Endothelial cell of umbilical vein (primary cell): ENCODE data around the gene STX8. TPM values are rescaled to one million over a fixed set of nuclear protein-coding genes. Genes with fewer than 3 reads are reported as not detected.

ENCODE experiments used
- BruUV-seq: library from RNA; stranded (reverse); fragments of 400-500 nt; replicated peaks from 2 replicates; lab custom pipeline; 2021; lab: Mats Ljungman, UMichigan
- CTCF ChIA-PET: fragments of 300-600, 350-600 bp; sonication (Branson Sonifier 250); formaldehyde crosslinking; loops from one replicate; lab custom pipeline; 2021; ENCODE audit warnings: antibody characterized with exemption, inconsistent platforms; lab: Charles Lee
- POLR2A ChIA-PET: fragments of 300-600, 350-600 bp; sonication (Branson Sonifier 250); formaldehyde crosslinking; loops from one replicate; lab custom pipeline; 2021; ENCODE audit warnings: antibody characterized with exemption, inconsistent platforms; lab: Charles Lee
- DNase-seq: peaks from one replicate; pipeline ENCODE4 v3.0.0-alpha.2; 2011; ENCODE audit warnings: low read depth, low spot score
- FAIRE-seq: peaks from 2 replicates; lab custom pipeline; 2011; peaks lifted over from hg19 to GRCh38; lab: Jason Lieb, UNC
- H2AFZ ChIP-seq: 2 replicates; pipeline ENCODE4 v1.6.0; 2012; ENCODE audit warnings: low read depth, low read length, control low read depth, inconsistent platforms
- H3K27ac ChIP-seq: 2 replicates; pipeline ENCODE4 v1.5.1; 2011; ENCODE audit warnings: low read depth, mild to moderate bottlenecking, control low read depth, low read length, moderate library complexity; ENCODE audit not compliant: insufficient read depth
- H3K27me3 ChIP-seq, 2 experiments: 2 replicates each; pipeline versions ENCODE4 v1.6.0 to v1.6.1; 2011; ENCODE audit warnings: low read length in 2 of 2, mixed read lengths in 1 of 2; ENCODE audit not compliant: control insufficient read depth in 2 of 2, insufficient read depth in 2 of 2
- H3K36me3 ChIP-seq, 2 experiments: 2 replicates in 1 of 2; 3 replicates in 1 of 2; pipeline ENCODE4 v1.5.1; 2011; ENCODE audit warnings: low read length in 2 of 2, mild to moderate bottlenecking in 1 of 2, moderate library complexity in 1 of 2; ENCODE audit not compliant: control insufficient read depth in 2 of 2, insufficient read depth in 2 of 2; ENCODE audit errors: extremely low read depth in 1 of 2
- H3K4me1 ChIP-seq: 3 replicates; pipeline ENCODE4 v1.5.1; 2011; ENCODE audit warnings: mild to moderate bottlenecking, low read length; ENCODE audit not compliant: control insufficient read depth, insufficient read depth; ENCODE audit errors: extremely low read depth
- H3K4me2 ChIP-seq: 2 replicates; pipeline ENCODE4 v1.6.1; 2011; ENCODE audit warnings: low read length, control low read depth, mixed read lengths; ENCODE audit not compliant: insufficient read depth
- H3K4me3 ChIP-seq, 3 experiments: fragments of 200-600 bp in 1 of 3; sonication (generic), shearing (Covaris generic) in 1 of 3; replicated peaks in 1 of 3; 2 replicates each; pipeline ENCODE4 v1.5.1; 2011 to 2016; ENCODE audit warnings: control low read depth in 3 of 3, low read length in 3 of 3, mild to moderate bottlenecking in 2 of 3, inconsistent platforms in 1 of 3, low read depth in 1 of 3, moderate library complexity in 1 of 3; ENCODE audit not compliant: insufficient read depth in 1 of 3
- H3K79me2 ChIP-seq: 2 replicates; pipeline ENCODE4 v1.6.0; 2012; ENCODE audit warnings: low read length, inconsistent platforms; ENCODE audit not compliant: control insufficient read depth, insufficient read depth
- H3K9ac ChIP-seq: replicated peaks from 2 replicates; pipeline ENCODE3; 2011; ENCODE audit warnings: low read length, control low read depth; ENCODE audit not compliant: insufficient read depth; ENCODE audit errors: extremely low read depth
- H3K9me1 ChIP-seq: replicated peaks from 3 replicates; pipeline ENCODE4 v1.6.0; 2011; ENCODE audit warnings: mild to moderate bottlenecking, low read length; ENCODE audit not compliant: control insufficient read depth, insufficient read depth; ENCODE audit errors: extremely low read depth
- H3K9me3 ChIP-seq: replicated peaks from 2 replicates; pipeline ENCODE4 v1.5.1; 2012; ENCODE audit warnings: low read length, inconsistent platforms; ENCODE audit not compliant: control insufficient read depth, insufficient read depth
- H4K20me1 ChIP-seq: replicated peaks from 2 replicates; pipeline ENCODE3; 2011; ENCODE audit warnings: mild to moderate bottlenecking, low read length; ENCODE audit not compliant: control insufficient read depth, insufficient read depth; ENCODE audit errors: extremely low read depth
- CTCF ChIP-seq, 2 donors: IDR thresholded peaks; 1 replicate in 1 of 2; 2 replicates in 1 of 2; pipeline ENCODE4 v1.5.1; 2011; ENCODE audit warnings: low read length in 2 of 2, mild to moderate bottlenecking in 2 of 2, moderate library complexity in 2 of 2, control low read depth in 1 of 2, inconsistent platforms in 1 of 2, low read depth in 1 of 2; ENCODE audit not compliant: insufficient read depth in 1 of 2; ENCODE audit errors: extremely low read depth in 1 of 2
- EZH2 ChIP-seq: IDR thresholded peaks from 2 replicates; pipeline ENCODE4 v1.6.1; 2012; ENCODE audit warnings: borderline replicate concordance, low read depth, mild to moderate bottlenecking, moderate library complexity, low read length, inconsistent platforms; ENCODE audit not compliant: severe bottlenecking
- FOS ChIP-seq: IDR thresholded peaks from 2 replicates; pipeline ENCODE4 v1.6.1; 2011; ENCODE audit warnings: mild to moderate bottlenecking, low read length, moderate library complexity, borderline replicate concordance; ENCODE audit not compliant: insufficient read depth
- GATA2 ChIP-seq: IDR thresholded peaks from 2 replicates; pipeline ENCODE4 v1.7.0; 2011; ENCODE audit warnings: low read depth, mild to moderate bottlenecking, moderate library complexity, mixed read lengths, low read length; ENCODE audit not compliant: insufficient read length, insufficient read depth
- JUN ChIP-seq: IDR thresholded peaks from 2 replicates; pipeline ENCODE4 v1.6.1; 2011; ENCODE audit warnings: borderline replicate concordance, low read depth; ENCODE audit not compliant: insufficient read length, insufficient read depth
- MAX ChIP-seq: IDR thresholded peaks from 2 replicates; pipeline ENCODE4 v1.6.1; 2011; ENCODE audit not compliant: insufficient read depth, insufficient read length
- MYC ChIP-seq: IDR thresholded peaks from one replicate; pipeline ENCODE4 v1.6.1; 2011; ENCODE audit warnings: mild to moderate bottlenecking, low read depth, low read length
- POLR2A ChIP-seq: IDR thresholded peaks from 2 replicates; pipeline ENCODE4 v1.6.1; 2012; ENCODE audit warnings: low read depth, mild to moderate bottlenecking, control low read depth, low read length
- POLR2AphosphoS5 ChIP-seq: IDR thresholded peaks from 2 replicates; pipeline ENCODE4 v1.6.1; 2012; ENCODE audit warnings: low read depth, mild to moderate bottlenecking, control low read depth, low read length, moderate library complexity; ENCODE audit not compliant: insufficient read depth
- dilution Hi-C: fragments of 300-500 bp; cut with MboI; formaldehyde crosslinking; loops from one replicate; pipeline ENCODE4 v1.15.0; 2019; ENCODE audit warnings: low sequenced_read_pairs; ENCODE audit not compliant: extremely low pct_ligation_motif_present
- intact Hi-C: fragments of 100-400 bp; cut with micrococcal nuclease; formaldehyde crosslinking; loops from one replicate; pipeline ENCODE4 v1.10.0; 2022
- polyA plus RNA-seq, 4 experiments: library from polyadenylated mRNA; depleted of rRNA in 3 of 4; stranded (reverse) in 3 of 4; unstranded in 1 of 4; fragments of >200 nt; gene quantifications; 2 replicates each; pipeline versions ENCODE4 v1.2.1 to v1.2.3, GENCODE V29; 2011 to 2012; ENCODE audit warnings: missing spikeins in 1 of 4
- total RNA-seq: library from RNA; stranded (reverse); gene quantifications from 2 replicates; pipeline ENCODE4 v1.2.3, GENCODE V29; 2021

The STX8 gene
- total and polyA plus RNA-seq, 2 donors (not counting 3 experiments of a cell fraction or from before 2014, with no cell fraction given): 25.9 to 67.3 TPM

- dilution Hi-C loops (no loop called here), intact Hi-C loops (no loop called here)
- Histone ChIP-seq H3K27me3 (no peaks in the 10 kb centered on the region), H3K36me3 (no peaks in the 10 kb centered on the region), H3K9me3 (no peaks in the 10 kb centered on the region), H3K4me2 (no peak overlapping the region), H3K4me3 (no peak overlapping the region), H2AFZ (no peak overlapping the region), H3K79me2 (peaks cover 4% of the 10 kb centered on the region), H3K9me1 (no peaks in the 10 kb centered on the region), H3K27ac (no peak overlapping the region), H4K20me1 (no peaks in the 10 kb centered on the region), H3K9ac (no peak overlapping the region), H3K4me1 (peaks cover 7% of the 10 kb centered on the region)
- CTCF ChIA-PET: interaction anchor here (0.6 kb wide), 1 partner anchor 1263 kb away, joined by 3 read pairs; no protein-coding TSS in a partner anchor
- POLR2A ChIA-PET: no interaction called here
- no TSS peak for BruUV-seq
- TF ChIP-seq POLR2A (no peak), FOS (no peak), EZH2 (no peak), MAX (no peak), JUN (no peak), CTCF (IDR thresholded peaks at IDR 0.05; ENCODE audit: extremely low read depth in 1 of 2, insufficient read depth in 1 of 2, low read depth in 1 of 2, low read length in 2 of 2) (no peak), POLR2AphosphoS5 (no peak), MYC (no peak), GATA2 (no peak)
- DNase-seq (no peak), FAIRE-seq (no peak)
Observed at GRCh38 chr17:9568957-9569588, 6.5 kb downstream of the STX8 start.
